GM18511 (cell line): ENCODE results near the gene FAM20B.
A peak's percentile ranks its signal among the peaks of the same experiment; 100 is the strongest.
"Not testable (repeated sequence)": the region's sequence is repeated elsewhere in the genome, so short reads cannot be mapped to it uniquely, and the experiment has no call there.

Source experiments
- ATAC-seq: cut with Tn5 transposase; IDR thresholded peaks from one replicate; pipeline ENCODE4 v1.9.1; 2021; ENCODE audit warnings: mild to moderate bottlenecking, moderate library complexity; ENCODE audit not compliant: unreplicated experiment

Gene FAM20B

DNA sequence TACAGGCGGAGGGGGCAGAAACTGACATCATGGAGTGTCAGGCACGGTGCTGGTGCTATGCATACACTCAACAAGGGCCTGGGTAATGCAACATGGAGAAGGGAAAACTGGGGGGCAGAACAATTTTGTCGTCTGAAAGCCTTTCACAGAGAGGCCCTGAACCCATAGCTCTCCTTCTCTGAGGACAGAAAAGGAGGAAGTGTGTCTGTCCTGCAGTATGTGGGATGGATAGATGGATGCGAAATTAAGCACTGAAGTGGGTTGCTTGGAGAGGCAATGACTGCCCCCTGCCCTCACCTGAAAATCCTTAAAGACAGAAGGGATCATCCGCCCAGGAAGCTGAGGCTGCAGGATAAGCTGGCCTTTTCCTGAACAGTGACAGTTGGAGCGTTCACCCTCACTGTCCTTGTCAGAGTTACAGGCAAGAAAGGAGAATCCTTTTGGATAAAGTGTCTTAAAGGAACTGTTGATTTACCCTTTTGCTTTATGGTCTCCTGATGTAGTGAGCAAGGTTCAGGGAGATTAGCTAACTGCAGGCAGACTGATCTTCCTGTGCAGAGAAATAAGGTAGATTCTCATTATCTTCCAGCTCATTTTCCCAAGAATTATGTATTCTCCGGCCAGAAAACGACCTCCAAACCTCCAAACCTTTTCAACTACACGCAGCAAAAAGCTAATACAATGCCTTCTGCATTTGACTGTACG is 1.6 kb upstream of the FAM20B start:
- no peak for ATAC-seq

DNA sequence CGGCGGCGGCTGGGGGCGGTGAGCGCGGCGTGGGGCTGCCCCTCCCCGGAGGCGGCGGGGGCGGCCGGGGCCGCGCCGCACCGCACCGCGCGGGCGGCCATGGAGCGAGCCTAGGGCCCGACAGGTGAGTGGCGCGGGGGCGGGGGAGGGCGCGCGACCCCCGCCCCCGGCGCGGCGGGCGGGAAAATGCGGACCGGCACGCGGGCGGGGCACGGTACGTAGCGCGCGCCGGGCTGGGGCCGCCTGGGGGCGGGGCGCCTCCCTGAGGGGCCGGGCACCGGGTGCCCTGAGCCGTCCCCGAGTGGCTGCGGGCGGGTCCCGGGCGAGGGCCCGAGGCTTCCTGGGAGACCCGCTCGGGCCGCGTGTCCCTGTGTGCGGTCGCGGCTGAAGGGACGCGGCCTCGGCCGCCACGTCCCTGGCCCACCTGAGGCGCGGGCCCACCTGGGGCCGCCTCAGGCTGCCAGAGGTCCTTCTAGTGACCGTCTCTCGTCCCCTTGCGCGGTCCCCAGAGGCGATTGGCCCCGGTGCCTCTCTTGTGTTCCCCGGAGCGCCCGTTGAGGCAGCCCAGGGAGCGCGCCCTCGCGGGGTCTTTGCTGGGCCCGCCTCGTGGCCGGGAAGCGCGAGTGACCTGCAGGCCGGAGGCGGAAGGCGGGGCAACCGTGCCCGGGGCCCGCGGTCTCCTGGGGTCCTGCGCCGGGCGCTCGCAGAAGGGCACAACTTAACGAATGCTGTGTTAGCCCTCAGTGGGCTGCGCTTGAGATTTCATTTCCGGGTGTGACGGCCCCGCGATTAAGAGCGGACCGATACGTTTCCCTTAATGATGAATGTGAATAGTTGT is 500 bp downstream of the FAM20B start:
- ATAC-seq = peak; percentile 82

DNA sequence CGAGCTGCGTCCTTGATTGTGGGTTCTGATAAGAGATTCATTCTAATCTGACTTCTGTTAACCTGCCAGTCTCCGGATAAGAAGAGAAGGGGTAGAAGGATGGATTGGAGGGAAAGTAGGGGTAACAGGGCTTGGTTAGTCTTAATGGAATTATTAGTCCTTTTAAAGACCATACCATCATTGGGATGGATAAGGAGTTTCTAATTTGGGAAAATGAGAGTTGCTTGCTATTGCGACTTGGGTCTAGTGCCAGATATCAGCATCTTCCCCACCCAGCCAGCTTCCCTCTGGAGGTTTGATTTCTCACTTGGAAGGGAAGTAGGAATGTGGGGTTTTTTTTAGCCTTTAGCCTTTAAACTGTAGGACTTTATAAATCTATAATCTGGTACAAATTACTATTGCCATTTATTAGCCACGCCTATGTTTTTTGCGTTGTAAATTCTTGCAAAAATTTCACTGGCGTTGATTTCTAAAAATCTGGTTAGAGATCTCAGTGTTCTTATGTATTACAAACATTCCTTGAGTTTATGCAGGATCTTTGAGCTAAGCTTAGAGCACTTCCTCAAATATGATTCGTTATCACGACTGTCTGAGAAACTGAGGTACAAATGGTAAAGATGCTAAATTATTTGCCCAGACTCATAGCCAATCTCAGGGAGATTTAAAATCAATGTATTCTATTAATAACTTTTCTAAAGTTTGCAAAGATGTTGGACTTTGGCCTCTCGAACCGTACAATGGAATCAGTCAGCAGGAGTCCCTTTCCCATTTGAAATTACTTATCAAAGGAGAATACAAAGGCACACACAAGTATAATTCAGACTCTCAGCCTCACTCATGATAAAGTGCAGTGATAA is 1.3 kb downstream of the FAM20B start:
- ATAC-seq = no peak

DNA sequence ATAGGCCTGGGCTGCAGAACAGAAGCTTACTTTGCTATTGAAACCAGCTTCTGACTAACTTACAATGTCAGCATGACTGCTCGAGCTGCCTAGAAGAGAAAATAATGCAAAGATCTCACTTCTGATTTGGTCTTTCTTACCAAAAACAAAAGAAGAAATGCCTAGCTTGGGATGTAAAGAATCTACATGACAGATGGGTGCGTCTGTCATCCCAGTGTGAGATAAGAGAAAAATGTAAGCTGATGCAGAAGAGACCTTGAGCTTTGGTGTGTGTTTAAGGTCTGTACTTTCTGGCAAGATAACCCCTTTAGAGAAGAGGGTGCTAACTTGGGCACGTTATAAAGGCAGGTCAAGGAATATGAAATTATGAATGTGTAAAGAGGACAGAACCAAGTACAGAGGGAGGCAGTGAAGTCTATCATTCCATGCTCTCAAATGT is 3.6 kb downstream of the FAM20B start:
- ATAC-seq = no peak

DNA sequence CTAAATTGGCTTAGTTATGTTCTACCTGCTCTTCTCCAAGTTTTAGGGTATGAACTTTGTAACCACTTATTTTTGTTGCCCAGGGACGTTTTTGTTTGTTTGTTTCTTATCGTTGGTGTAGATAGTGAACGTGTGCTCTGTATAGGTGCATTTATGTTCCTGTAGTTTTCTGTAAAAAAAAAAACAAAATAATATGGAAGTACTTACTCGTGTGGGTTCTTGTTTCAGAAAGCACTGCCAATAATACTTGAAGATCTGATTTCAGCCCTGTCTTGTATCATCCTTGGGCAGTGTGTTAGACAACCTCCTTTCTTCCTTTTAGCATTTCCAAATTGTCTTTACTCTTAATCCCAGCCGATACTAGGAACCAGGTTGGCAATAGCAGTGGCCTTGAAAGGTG is 4.4 kb downstream of the FAM20B start:
- no peak for ATAC-seq

DNA sequence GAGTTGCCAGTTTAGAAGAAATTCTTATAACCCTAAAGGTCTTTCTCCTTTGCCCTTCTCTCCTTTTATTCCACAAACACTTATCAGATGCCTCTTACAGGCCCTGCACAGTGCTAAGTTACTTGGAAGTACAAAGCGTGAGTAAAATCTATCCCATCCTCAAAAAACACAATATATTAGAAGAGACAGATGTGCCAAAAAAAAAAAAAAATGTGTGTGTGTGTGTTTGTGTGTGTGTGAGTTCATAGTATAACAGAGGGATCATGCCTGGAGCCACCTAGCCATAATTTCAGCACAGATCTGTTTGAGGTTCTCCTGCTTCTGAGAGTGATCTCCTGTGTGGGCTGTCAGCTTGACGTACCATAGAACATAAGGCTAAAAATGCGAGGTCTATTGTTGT is 5.0 kb downstream of the FAM20B start:
- ATAC-seq = no peak

DNA sequence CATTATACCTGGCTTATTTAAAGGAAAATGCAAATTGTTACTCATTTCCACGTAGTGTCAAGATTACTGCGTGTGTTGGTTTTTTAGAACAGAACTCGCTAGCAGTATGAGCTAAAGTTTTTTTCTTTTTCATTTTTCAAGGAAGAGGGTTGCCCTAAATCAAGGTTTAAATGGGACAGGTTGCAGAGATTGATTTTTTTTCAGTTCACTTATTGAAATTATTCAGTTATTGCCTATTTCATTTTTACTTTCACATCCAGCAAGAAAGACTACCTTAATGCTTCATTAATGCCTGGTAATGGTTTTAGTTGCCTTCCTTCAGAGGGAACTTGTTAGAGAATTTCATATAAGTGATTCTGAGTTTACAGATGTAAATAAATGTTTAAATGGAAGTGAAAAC is 5.6 kb downstream of the FAM20B start:
- no peak for ATAC-seq

DNA sequence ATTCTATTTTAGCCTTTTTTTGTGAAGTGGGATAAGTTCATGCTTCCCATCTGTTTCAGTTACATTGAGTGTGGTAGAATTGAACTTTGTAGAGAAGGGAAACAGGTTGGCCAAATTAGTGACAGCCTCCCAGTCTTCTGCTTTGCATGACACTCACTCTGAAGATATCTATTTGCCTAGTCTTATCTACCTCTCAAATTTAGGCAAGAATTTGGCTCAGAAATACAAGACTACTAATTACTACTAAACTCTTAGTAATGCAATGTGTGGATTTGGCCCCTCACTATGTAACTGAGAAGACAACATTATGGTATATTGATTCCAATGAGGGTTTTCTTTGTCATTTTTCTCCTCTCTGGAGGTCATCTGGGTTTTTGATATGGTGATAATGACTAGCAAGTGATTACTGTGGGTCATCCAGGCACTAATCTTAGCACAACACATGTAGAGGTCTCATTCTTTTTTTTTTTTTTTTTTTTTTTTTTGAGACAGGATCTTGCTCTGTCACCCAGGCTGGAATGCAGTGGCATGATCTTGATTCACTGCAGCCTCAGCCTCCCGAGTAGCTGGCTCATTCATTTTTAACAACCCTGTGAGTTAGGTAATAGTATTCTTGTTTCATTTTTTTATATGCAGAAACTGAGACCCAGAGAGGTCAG is 6.3 kb downstream of the FAM20B start:
- ATAC-seq = no peak

DNA sequence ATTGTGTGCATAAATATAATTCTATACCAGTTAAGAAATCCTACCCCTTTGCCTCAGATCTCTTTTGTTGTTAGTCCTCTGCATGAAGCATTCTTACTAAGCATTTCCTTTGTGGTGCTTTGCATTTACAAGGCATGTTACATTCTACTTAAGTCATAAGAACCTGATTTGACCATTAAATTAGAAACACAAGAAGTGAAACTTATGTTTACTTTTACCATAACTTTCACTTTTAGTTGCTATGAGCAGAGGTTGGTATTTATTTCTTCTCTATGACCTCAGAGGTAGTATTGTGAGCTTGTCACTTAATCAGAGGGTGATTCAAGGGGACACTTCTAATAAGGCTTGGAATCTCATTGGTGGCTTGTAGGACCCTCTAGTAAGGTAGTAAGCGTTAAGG is 9.0 kb downstream of the FAM20B start:
- ATAC-seq = peak; percentile 77

DNA sequence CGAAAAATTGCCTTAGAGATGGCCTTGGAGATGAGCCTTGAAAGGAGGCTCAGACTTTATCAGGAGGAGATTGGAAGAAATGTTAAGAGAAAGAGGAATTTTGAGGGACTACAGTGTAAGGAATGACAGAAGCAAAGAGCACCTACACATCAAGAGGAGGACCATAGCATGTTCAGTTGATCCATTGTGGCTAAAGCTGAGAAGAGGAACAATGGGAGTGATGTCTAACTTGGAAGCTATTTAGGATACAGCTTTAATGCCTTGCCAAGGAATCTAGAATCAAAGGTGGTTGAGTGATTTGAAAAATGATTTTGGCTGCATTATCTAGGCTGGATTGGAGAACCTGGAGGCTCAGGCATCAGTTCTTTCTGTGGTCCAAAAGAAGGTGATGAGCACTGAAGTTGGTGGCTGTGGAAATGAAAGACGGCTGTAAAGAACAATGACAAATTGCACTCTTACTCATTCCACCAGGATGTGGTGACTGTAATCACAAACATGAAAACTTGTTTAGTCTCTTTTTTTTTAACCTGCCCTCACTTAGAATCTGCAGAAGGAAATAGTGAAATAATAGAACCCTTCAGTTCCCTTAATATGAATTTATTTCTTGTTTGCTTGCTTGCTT is 11.3 kb downstream of the FAM20B start:
- ATAC-seq = peak; percentile 59

DNA sequence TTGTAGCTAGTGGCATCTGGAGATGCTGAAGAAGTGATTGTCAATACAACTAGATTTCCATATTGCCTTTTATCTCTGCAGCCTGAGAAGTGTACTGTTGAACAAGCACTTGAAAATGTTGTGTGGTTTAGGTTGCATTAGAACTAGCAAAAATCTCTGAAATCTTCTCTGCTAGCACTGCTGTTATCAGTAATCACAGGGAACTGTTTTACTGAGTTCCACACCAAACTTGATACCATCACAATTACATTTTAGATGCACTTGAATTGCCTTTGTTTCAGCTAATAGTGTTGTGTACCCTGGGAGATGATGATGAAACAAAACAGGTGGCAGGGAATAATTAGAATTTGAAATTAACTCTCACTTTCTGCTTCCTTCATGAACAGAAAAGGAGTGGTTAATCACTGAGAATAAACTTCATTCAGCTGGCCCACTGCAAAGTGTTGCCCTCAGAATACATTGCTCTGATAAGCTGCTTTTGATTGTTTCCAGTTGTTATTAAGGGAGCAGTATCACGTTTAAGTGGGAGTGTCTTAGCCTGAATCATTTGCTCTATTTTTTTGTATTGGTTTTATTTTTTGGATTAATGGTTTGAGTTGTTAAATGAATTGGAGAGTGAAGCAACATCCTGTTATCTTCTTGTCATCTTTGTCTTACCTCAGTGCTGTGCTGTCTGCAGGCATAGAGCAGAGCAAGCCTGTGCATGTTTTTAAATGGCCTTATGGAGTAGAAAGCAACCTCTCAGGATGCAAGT is 13.0 kb downstream of the FAM20B start:
- no peak for ATAC-seq

DNA sequence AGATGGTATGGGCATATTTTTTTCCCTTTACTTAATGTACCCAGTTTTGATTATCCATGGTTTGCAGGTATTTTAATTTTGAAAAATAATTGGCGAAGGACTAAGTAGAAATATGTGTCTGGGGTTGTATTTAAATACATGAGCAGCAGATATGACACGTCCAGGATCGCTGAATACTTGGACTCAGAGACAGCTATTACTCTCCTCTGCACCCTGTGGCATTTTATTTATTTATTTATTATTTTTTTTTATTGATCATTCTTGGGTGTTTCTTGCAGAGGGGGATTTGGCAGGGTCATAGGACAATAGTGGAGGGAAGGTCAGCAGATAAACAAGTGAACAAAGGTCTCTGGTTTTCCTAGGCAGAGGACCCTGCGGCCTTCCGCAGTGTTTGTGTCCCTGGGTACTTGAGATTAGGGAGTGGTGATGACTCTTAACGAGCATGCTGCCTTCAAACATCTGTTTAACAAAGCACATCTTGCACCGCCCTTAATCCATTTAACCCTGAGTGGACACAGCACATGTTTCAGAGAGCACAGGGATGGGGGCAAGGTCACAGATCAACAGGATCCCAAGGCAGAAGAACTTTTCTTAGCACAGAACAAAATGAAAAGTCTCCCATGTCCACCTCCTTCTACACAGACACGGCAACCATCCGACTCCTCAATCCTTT is 13.9 kb downstream of the FAM20B start:
- not testable (repeated sequence) for ATAC-seq

DNA sequence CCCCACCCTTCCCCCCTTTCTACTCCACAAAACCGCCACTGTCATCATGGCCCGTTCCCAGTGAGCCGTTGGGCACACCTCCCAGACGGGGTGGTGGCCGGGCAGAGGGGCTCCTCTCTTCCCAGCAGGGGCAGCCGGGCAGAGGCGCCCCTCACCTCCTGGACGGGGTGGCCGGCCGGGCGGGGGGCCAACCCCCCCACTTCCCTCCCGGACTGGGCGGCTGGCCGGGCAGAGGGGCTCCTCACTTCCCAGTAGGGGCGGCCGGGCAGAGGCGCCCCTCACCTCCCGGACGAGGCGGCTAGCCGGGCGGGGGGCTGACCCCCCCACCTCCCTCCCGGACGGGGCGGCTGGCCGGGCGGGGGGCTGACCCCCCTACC is 14.5 kb downstream of the FAM20B start:
- ATAC-seq = not testable (repeated sequence)

DNA sequence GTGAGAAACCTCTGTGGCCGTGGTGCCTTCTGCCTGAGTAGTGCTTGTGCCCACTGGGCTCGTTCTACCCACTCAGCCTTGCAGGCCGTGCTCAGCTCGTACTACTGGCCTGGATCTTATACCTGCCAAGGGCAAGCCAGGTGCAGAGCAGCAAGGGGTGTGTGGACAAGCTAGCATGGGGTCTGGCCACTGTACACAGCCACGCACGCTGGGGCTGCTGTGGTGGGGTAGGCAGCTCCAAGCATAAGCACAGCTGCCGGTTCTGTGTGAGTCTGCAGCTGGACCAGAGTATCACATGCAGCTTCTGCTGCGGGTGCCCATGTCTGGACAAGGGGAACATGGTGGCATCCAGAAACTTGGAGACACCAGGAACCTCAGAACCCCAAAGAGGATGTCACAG is 16.4 kb downstream of the FAM20B start:
- ATAC-seq = no peak

DNA sequence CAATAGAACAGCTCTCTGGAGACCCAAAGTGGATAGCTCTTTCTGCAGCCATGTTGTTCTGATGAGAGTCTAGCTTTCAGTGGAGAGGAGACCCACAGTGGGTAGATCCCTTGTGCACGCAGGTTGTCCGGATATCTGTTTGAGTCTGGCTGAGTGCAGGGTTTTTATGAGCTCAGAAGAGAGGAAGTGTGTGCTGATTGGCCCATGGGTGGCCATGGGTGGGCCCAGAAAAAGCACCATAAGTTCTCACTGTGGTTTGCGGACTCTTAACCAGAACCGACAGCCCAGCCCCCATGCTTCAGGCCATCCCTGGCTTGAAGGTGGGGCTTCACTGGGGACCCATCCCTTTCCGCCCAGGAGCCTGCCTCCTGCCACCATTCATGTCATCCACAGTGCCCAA is 17.0 kb downstream of the FAM20B start:
- no peak for ATAC-seq

DNA sequence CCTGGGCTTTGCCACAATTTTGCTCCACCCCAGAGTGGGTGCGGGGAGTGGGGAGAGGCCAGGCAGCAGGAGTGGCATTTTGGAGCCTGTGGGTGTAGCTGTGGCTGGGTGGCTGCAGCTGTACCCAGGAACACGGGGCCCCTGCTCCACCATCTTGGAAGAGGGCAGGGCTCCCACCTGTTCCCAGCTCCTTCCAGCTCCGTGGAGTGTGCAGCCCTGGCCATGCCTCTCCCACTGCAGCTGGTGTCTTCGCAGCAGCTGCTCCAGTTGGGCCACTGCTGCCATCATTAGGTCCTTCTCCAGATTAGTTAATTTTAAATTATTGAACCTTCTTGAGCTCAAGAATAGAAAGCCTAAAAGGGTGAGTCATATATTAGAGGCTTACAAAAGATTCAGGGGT is 17.6 kb downstream of the FAM20B start:
- no peak for ATAC-seq

DNA sequence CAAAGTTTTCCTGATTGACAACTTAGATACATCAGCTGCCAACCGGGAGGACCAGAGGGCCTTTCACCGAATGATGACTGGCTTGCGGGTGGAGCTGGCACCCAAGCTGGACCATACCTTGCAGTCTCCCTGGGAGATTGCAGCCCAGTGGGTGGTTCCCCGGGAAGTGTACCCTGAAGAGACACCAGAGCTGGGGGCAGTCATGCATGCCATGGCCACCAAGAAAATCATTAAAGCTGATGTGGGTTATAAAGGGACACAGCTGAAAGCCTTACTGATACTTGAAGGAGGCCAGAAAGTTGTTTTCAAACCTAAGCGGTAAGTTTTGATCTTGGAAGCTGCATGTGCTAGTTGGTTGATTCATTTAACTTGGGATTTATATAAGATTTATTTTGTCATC is 18.2 kb downstream of the FAM20B start:
- peak; percentile 63 for ATAC-seq

DNA sequence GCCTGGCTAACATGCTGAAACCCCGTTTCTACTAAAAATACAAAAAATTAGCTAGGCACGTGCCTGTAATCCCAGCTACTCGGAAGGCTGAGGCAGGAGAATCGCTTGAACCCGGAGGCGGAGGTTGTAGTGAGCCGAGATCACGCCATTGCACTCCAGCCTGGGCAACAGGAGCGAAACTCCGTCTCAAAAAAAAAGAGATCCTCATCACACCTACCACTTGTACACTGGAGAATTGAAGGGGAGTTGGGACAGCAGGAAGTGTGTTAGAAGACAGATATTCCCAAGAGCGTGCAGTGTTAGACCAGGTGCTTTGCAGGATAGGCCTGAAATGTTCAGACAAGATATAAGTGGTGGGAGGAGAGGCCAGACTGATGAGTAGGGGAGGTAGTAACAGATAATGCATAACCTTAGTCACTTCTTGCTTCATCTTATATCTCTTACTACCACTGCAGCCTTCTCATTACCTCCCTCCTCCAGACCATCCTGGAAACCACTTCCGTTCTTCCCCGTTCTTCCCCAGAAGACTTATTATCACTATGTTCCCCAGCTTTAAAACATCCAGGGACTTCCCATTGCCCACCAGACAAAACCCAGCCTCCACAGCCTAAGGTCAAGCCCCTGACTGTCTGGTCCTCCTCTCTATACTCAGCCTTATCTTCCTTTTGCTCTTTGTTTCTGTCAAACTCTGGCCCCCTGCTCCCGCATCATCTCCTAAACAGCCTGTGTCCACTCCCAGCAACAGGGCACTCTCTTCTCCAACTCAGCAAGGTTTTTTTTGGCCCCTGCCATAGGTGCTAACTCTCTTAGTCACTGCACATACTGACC is 21.3 kb downstream of the FAM20B start:
- ATAC-seq = no peak
